Endothelial cell of umbilical vein (primary cell): ENCODE results near the gene DDX53. TPM values are rescaled to one million over a fixed set of nuclear protein-coding genes. Genes with fewer than 3 reads are reported as not detected.

Experiments
- BruUV-seq: library from RNA; stranded (reverse); fragments of 400-500 nt; replicated peaks from 2 replicates; lab custom pipeline; 2021; lab: Mats Ljungman, UMichigan
- CTCF ChIA-PET: fragments of 300-600, 350-600 bp; sonication (Branson Sonifier 250); formaldehyde crosslinking; loops from one replicate; lab custom pipeline; 2021; ENCODE audit warnings: antibody characterized with exemption, inconsistent platforms; lab: Charles Lee
- POLR2A ChIA-PET: fragments of 300-600, 350-600 bp; sonication (Branson Sonifier 250); formaldehyde crosslinking; loops from one replicate; lab custom pipeline; 2021; ENCODE audit warnings: antibody characterized with exemption, inconsistent platforms; lab: Charles Lee
- DNase-seq: peaks from one replicate; pipeline ENCODE4 v3.0.0-alpha.2; 2011; ENCODE audit warnings: low read depth, low spot score
- FAIRE-seq: peaks from 2 replicates; lab custom pipeline; 2011; peaks lifted over from hg19 to GRCh38; lab: Jason Lieb, UNC
- H2AFZ ChIP-seq: 2 replicates; pipeline ENCODE4 v1.6.0; 2012; ENCODE audit warnings: low read depth, low read length, control low read depth, inconsistent platforms
- H3K27ac ChIP-seq: 2 replicates; pipeline ENCODE4 v1.5.1; 2011; ENCODE audit warnings: low read depth, mild to moderate bottlenecking, control low read depth, low read length, moderate library complexity; ENCODE audit not compliant: insufficient read depth
- H3K27me3 ChIP-seq, 2 experiments: 2 replicates each; pipeline versions ENCODE4 v1.6.0 to v1.6.1; 2011; ENCODE audit warnings: low read length in 2 of 2, mixed read lengths in 1 of 2; ENCODE audit not compliant: control insufficient read depth in 2 of 2, insufficient read depth in 2 of 2
- H3K36me3 ChIP-seq, 2 experiments: 2 replicates in 1 of 2; 3 replicates in 1 of 2; pipeline ENCODE4 v1.5.1; 2011; ENCODE audit warnings: low read length in 2 of 2, mild to moderate bottlenecking in 1 of 2, moderate library complexity in 1 of 2; ENCODE audit not compliant: control insufficient read depth in 2 of 2, insufficient read depth in 2 of 2; ENCODE audit errors: extremely low read depth in 1 of 2
- H3K4me1 ChIP-seq: 3 replicates; pipeline ENCODE4 v1.5.1; 2011; ENCODE audit warnings: mild to moderate bottlenecking, low read length; ENCODE audit not compliant: control insufficient read depth, insufficient read depth; ENCODE audit errors: extremely low read depth
- H3K4me2 ChIP-seq: 2 replicates; pipeline ENCODE4 v1.6.1; 2011; ENCODE audit warnings: low read length, control low read depth, mixed read lengths; ENCODE audit not compliant: insufficient read depth
- H3K4me3 ChIP-seq, 3 experiments: fragments of 200-600 bp in 1 of 3; sonication (generic), shearing (Covaris generic) in 1 of 3; replicated peaks in 1 of 3; 2 replicates each; pipeline ENCODE4 v1.5.1; 2011 to 2016; ENCODE audit warnings: control low read depth in 3 of 3, low read length in 3 of 3, mild to moderate bottlenecking in 2 of 3, inconsistent platforms in 1 of 3, low read depth in 1 of 3, moderate library complexity in 1 of 3; ENCODE audit not compliant: insufficient read depth in 1 of 3
- H3K79me2 ChIP-seq: 2 replicates; pipeline ENCODE4 v1.6.0; 2012; ENCODE audit warnings: low read length, inconsistent platforms; ENCODE audit not compliant: control insufficient read depth, insufficient read depth
- H3K9ac ChIP-seq: replicated peaks from 2 replicates; pipeline ENCODE3; 2011; ENCODE audit warnings: low read length, control low read depth; ENCODE audit not compliant: insufficient read depth; ENCODE audit errors: extremely low read depth
- H3K9me1 ChIP-seq: replicated peaks from 3 replicates; pipeline ENCODE4 v1.6.0; 2011; ENCODE audit warnings: mild to moderate bottlenecking, low read length; ENCODE audit not compliant: control insufficient read depth, insufficient read depth; ENCODE audit errors: extremely low read depth
- H3K9me3 ChIP-seq: replicated peaks from 2 replicates; pipeline ENCODE4 v1.5.1; 2012; ENCODE audit warnings: low read length, inconsistent platforms; ENCODE audit not compliant: control insufficient read depth, insufficient read depth
- H4K20me1 ChIP-seq: replicated peaks from 2 replicates; pipeline ENCODE3; 2011; ENCODE audit warnings: mild to moderate bottlenecking, low read length; ENCODE audit not compliant: control insufficient read depth, insufficient read depth; ENCODE audit errors: extremely low read depth
- CTCF ChIP-seq, 2 donors: IDR thresholded peaks; 1 replicate in 1 of 2; 2 replicates in 1 of 2; pipeline ENCODE4 v1.5.1; 2011; ENCODE audit warnings: low read length in 2 of 2, mild to moderate bottlenecking in 2 of 2, moderate library complexity in 2 of 2, control low read depth in 1 of 2, inconsistent platforms in 1 of 2, low read depth in 1 of 2; ENCODE audit not compliant: insufficient read depth in 1 of 2; ENCODE audit errors: extremely low read depth in 1 of 2
- GATA2 ChIP-seq: IDR thresholded peaks from 2 replicates; pipeline ENCODE4 v1.7.0; 2011; ENCODE audit warnings: low read depth, mild to moderate bottlenecking, moderate library complexity, mixed read lengths, low read length; ENCODE audit not compliant: insufficient read length, insufficient read depth
- JUN ChIP-seq: IDR thresholded peaks from 2 replicates; pipeline ENCODE4 v1.6.1; 2011; ENCODE audit warnings: borderline replicate concordance, low read depth; ENCODE audit not compliant: insufficient read length, insufficient read depth
- MYC ChIP-seq: IDR thresholded peaks from one replicate; pipeline ENCODE4 v1.6.1; 2011; ENCODE audit warnings: mild to moderate bottlenecking, low read depth, low read length
- POLR2A ChIP-seq: IDR thresholded peaks from 2 replicates; pipeline ENCODE4 v1.6.1; 2012; ENCODE audit warnings: low read depth, mild to moderate bottlenecking, control low read depth, low read length
- dilution Hi-C: fragments of 300-500 bp; cut with MboI; formaldehyde crosslinking; loops from one replicate; pipeline ENCODE4 v1.15.0; 2019; ENCODE audit warnings: low sequenced_read_pairs; ENCODE audit not compliant: extremely low pct_ligation_motif_present
- intact Hi-C: fragments of 100-400 bp; cut with micrococcal nuclease; formaldehyde crosslinking; loops from one replicate; pipeline ENCODE4 v1.10.0; 2022
- polyA plus RNA-seq, 4 experiments: library from polyadenylated mRNA; depleted of rRNA in 3 of 4; stranded (reverse) in 3 of 4; unstranded in 1 of 4; fragments of >200 nt; gene quantifications; 2 replicates each; pipeline versions ENCODE4 v1.2.1 to v1.2.3, GENCODE V29; 2011 to 2012; ENCODE audit warnings: missing spikeins in 1 of 4
- total RNA-seq: library from RNA; stranded (reverse); gene quantifications from 2 replicates; pipeline ENCODE4 v1.2.3, GENCODE V29; 2021

DDX53 gene
- total and polyA plus RNA-seq, 2 donors (not counting 3 experiments of a cell fraction or from before 2014, with no cell fraction given) = not detected

- TF ChIP-seq MYC = no peak
- no peak for TF ChIP-seq JUN
- TF ChIP-seq GATA2 = peak; percentile 86
- H3K4me3 ChIP-seq = no peak overlapping the region
- no peaks in the 10 kb centered on the region for H3K4me1 ChIP-seq
- H3K36me3 ChIP-seq = no peaks in the 10 kb centered on the region
- no peaks in the 10 kb centered on the region for H3K9me3 ChIP-seq
- no peaks in the 10 kb centered on the region for H4K20me1 ChIP-seq
- DNase-seq (no peak), FAIRE-seq (no peak)
- H3K9ac ChIP-seq = no peak overlapping the region
- no peak overlapping the region for H3K4me2 ChIP-seq
- no peaks in the 10 kb centered on the region for H3K79me2 ChIP-seq
- no peaks in the 10 kb centered on the region for H3K27me3 ChIP-seq
- no peak overlapping the region for H3K27ac ChIP-seq
- CTCF ChIA-PET = no interaction called here
- BruUV-seq = no TSS peak
- intact Hi-C loops (no loop called here), dilution Hi-C loops (no loop called here)
- H2AFZ ChIP-seq = no peak overlapping the region
- H3K9me1 ChIP-seq = no peaks in the 10 kb centered on the region
- POLR2A ChIA-PET = no interaction called here
Measured at GRCh38 chrX:22975786-22976185, 24.0 kb upstream of the DDX53 start.

- TF ChIP-seq GATA2 = no peak
- TF ChIP-seq POLR2A = no peak
- TF ChIP-seq CTCF (IDR thresholded peaks at IDR 0.05; ENCODE audit: extremely low read depth in 1 of 2, insufficient read depth in 1 of 2, low read depth in 1 of 2, low read length in 2 of 2) = no peak
- H3K9ac ChIP-seq = no peak overlapping the region
- ChIA-PET POLR2A (no interaction called here), CTCF (no interaction called here)
- no peak overlapping the region for H3K4me3 ChIP-seq
- no peaks in the 10 kb centered on the region for H3K4me1 ChIP-seq
- H3K4me2 ChIP-seq = no peak overlapping the region
- H3K9me1 ChIP-seq = no peaks in the 10 kb centered on the region
- H3K36me3 ChIP-seq = no peaks in the 10 kb centered on the region
- DNase-seq (no peak), FAIRE-seq (no peak)
- no peaks in the 10 kb centered on the region for H3K9me3 ChIP-seq
- BruUV-seq = no TSS peak
- H3K79me2 ChIP-seq = no peaks in the 10 kb centered on the region
- H4K20me1 ChIP-seq = no peaks in the 10 kb centered on the region
- dilution Hi-C loops = no loop called here
- H3K27me3 ChIP-seq = no peaks in the 10 kb centered on the region
- H3K27ac ChIP-seq = no peak overlapping the region
- no peak overlapping the region for H2AFZ ChIP-seq
- intact Hi-C loops = no loop called here
Measured at GRCh38 chrX:22985958-22986357, 13.8 kb upstream of the DDX53 start.
